HG03139 (cell line): ENCODE measurements around the gene CETN2.

Experiments
- ATAC-seq: cut with Tn5 transposase; IDR thresholded peaks from one replicate; pipeline ENCODE4 v1.9.1; 2021; ENCODE audit not compliant: unreplicated experiment

The CETN2 gene

DNA sequence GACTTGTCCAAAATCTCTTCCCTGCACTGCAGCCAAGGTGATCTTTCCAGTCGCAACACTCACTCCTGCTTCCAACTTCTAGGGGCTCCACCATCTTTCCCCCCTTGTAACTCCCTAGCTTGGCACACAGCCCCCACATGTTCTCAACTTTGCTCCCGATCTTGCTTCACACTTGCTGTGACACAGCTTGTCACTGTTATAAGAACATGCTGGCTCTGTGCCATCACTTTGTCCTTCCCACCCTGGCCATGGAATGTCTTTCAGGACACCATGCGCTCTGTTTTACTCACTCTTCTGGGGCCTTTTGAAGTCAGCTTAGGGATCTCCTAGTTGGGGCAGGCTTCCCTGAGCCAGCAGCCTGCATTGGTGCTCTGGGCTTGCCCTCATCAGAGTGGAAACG is 2.8 kb upstream of the CETN2 start:
- ATAC-seq = no peak

DNA sequence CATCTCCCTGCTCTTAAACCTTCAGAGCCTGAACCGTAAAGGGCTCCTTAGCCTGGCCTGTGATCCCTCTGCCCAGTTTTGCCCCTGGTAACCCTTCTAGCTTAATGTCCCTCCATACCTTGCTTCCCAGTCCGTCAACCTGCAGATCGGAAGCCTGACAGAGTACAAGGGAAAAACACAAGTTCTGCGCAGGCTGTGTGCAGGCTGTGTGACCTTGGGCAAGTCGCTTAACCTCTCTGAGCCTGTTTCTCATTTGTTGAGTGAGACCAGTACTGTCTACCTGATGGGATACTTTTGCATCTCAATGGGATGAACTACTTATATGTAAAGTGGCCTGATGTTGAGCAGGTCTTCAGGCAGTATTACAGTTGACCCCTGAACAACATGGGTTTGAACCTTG is 2.0 kb upstream of the CETN2 start:
- no peak for ATAC-seq

DNA sequence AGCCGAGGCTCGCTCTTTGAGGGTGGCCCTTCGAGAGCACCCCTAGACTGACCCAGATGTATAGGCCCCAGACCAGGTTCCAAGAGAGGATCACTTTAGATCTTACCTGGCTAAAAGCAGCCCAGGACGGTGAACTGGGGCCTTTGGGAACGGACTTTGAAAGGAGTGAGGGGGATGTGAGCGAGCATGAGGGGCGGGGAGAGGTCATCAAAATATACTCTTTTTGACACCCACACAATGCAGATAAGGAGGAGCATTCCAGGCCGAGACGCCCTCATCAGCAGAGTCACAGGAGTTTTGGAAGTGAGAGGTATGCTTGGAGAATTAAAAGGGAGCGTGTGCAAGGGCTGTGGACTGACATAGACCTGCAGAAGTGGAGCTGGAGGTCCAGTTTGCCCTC is 834 bp upstream of the CETN2 start:
- no peak for ATAC-seq

DNA sequence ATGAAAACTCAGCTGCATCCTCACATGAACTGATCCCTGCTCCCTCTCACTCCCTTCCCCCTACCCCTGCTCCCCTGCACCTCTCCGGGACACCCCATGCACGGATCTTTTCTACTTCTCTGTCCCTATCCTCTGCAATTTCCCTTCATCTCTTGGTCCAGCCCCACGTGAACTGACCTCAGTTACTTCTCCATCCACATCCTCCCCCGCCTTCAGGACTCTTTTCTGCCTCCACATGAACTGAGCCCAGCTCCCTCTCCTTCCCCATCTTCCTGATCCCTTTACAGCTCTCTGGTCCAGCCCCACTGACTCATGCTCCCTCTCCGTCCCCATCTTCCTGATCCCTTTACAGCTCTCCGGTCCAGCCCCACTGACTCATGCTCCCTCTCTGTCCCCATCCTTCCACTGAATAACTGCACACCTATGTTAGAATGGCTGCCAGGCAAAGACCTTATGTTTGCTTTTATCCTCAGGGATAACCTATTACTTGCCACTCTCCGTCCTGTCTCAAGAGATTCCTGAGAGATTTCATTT is 5.6 kb downstream of the CETN2 start:
- ATAC-seq = no peak

DNA sequence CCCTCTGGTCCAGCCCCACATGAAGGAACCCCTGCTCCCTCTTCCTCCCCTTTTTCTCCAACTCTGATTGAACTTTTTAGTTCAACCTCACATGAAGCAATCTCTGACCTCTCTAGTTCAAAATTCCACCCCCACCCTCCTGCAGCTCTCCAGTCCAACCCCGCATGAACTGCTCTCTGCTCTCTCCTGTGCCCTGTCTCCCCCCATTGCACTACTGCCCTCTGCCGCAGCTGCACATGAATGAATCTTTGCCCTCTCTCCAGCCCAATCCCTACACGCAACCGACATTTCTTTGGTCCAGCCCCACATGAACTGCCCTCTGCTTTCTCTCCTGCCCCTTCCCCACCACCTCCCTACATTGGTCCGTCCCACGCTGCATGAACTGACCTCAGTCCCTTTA is 6.9 kb downstream of the CETN2 start:
- ATAC-seq = no peak

DNA sequence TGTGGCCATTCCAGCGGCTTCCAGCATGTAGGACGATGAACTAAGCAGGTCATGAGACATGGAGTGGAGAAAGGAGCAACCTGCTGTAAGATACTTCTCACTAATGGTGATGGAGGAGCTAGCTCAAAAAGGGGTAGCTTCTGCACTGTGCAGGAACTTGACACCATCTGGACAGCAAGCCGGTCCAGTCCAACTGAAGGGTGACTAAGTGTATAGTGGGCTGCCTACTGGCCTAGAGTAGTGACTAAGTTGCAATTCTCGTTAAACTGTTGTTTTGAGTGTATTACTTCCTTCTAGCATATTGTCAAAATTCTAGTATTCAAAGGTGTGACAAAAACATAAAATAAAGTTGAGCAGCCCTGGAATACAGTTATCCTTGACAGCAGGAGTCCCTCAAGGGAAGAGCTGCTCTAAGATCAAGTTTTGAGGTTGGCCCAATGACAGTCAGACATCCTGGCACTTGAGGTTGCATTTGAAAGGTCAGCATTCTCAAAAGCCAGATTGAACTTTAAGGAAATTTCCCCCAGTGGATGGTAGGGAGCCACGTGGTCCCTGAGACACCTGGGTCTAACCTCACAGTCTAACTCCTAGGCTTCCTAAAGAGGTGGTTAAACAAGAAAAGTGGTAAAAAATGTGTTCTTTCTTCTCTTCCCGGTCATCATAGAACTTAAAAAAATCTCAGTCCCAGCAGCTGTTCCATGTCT is 8.0 kb downstream of the CETN2 start:
- ATAC-seq = no peak

DNA sequence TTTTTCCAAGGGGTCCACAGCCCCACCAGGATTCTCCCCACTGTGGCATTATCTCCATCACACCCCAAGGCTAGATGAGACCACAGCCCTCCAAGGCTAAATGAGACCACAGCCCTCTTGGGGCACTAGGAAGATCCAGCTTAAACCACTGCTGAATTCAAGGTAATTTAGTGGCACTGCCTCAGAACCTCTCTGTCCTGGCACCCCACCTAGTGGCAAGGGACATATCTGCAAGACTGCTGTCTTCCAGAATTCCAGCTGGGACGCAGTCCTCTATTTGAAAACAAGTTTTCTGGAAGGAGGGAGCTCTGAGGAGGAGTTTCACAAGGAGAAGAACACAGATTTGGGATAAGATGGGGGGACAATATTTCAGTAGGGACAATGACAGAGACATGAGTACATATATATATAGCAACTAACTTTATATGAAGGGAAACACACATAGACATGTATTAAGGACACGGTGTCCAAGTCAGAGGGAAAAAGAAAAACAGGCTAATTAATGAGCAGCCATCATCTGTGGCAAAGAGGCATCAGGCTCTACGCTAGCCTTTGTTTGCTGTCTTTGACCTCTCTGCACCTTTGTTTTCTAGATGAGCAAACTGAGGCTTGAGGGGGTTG is 9.3 kb downstream of the CETN2 start:
- no peak for ATAC-seq

DNA sequence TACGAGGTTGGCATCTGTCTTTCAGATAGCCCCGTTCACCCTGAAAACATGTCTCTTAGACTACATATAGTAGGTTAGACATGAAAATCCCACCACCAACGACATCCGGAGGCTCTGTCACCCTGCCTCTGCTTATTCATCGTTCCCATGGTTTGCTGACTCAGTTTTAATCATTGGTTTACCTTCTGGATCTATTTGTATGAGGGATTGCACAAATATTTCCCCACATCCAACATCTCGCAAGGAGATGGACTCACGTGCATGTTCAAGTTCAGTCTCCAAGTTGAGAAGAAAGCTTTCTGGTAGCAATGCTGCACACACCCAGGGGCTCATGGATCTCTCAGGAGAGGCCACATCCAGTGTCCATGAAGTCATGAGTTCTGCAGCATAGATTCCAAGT is 10.8 kb downstream of the CETN2 start:
- ATAC-seq = no peak

DNA sequence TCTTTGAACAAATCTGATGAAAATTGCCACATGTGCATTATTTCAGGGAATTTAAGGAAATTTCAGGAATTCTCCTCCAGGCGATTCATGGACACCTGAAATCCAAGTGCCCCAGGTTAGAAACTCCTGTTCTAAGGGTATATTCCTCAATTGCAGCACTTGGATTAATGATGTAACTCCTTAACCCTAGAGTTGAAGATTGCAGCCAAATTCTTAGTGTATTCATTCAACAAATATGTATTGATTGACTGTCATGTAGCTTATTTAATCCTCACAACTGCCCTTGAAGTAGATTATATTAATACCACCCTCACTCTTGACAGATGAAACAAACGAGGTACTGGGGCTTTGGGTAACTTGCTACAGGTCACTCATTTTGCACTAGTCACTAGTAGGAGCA is 11.3 kb downstream of the CETN2 start:
- no peak for ATAC-seq

DNA sequence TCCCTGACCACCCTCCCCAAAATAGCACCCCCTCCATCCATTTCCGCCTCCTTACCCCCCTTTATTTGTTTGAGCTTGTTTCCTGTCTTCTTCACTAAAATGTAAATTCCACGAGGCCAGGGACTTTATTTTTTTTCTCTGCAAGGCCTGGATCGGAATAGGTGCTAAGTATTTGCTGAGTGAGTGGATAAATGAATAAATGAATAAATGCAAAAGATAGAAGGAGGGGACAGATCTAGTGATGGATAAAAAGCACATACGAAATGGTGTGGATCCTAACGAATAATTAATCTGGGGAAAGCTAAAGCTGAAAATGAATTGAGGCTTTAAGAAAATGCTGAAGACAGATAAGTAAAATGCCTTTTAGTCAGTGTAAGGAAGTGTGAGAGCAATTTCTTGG is 12.2 kb downstream of the CETN2 start:
- no peak for ATAC-seq

DNA sequence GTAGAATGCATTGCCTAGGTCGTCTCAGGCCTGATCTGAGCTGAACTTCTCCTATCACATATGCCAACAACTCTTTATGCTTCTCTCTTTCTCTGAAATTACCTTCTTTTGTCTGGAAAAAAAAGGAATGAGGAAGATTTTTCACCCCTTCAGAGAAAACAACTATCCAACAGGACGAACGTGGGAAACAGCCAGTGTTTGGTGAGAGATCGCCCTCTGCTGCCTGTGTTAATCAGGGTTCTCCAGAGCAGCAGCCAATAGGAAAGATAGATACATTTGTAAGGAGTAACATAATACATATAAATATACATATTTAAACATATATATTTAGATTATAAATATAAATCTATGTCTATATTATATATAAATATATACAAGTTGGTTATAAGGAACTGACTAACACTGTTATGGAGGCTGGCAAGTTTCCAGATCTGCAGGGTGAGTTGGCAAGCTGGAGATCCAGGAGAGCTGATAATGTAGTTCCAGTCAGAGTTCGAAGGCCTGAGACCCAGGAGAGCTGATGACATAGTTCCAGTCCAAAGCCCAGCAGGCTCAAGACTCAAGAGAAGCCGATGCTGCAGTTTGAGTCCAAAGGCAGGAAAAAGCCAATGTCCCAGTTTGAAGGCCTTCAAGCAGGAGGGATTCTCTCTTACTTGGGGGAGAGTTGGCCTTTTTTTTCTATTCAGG is 13.3 kb downstream of the CETN2 start:
- ATAC-seq = no peak

DNA sequence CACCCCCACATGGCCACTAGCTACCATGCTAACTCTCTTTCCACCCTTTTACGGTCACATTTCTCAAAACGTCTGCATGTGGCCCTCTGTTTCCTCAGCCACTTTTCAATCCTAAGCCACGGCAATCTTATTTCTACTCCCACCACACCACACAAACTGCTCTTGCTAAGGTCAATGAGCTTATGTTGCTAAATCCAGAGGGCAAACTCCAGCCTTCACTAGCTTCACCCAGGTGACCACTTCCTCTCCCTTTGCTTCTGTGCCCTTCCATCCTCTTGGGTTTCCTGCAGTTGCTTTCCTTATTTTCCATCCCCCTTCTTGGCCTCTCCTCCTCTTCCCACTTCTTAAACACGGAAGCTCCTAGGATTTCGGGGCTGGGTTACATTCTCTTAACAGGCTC is 16.5 kb downstream of the CETN2 start:
- ATAC-seq = no peak

DNA sequence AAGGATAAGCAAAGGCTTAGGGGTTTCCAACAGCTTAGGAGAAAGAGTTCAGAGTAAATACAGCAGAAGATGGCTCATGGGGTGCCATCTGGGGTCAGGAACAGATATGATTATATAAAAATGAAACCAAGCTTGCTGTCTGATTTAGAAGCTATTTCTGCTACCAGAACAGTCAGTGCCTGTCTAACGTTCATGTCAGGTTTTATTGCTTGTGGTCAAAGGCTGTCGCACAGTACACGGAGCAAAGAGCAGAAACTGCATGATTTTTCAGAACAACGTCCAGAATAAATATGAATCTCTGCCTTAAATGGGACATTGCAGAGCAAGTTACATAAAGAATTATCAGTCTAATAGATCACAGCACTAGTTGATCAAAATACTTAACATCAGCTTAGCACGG is 17.4 kb downstream of the CETN2 start:
- ATAC-seq = no peak

DNA sequence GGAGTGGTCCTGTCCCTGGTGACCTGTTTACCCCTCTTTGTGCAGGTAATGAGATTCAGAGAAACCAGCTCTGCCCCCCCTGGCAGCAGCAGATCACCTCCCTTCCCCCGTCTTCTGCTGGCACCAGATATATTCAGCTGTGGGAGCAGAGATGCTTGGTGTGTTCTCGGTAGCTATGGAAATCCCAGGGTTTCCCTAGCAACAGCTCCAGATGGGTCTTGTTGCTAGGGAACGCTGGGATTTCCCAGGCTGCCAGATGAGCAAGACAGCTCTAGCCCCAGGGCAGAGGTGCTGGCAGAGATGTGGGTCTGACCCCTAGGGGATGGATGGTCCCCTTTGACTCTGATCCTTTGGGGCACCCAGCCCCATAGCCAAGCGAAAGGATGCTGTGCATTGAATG is 20.2 kb downstream of the CETN2 start:
- ATAC-seq = no peak

DNA sequence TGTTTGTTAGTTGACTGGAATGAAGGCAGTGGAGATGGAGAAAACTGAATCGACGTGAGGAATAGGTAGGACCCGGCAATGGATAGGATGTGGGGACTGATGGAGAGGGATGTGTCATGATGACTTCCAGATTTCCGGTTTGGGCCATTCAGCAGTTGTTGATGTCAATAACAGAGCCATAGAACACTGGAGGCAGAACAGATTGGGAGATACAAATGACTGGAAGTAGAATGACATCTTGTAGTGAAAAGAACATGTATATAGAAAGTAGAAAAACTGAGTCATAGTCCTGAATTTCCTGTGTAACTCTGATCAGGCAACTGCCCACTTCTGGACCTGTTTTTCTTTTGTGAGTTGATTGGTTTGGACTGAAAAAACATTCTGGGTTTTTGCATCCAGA is 24.5 kb downstream of the CETN2 start:
- ATAC-seq = no peak

DNA sequence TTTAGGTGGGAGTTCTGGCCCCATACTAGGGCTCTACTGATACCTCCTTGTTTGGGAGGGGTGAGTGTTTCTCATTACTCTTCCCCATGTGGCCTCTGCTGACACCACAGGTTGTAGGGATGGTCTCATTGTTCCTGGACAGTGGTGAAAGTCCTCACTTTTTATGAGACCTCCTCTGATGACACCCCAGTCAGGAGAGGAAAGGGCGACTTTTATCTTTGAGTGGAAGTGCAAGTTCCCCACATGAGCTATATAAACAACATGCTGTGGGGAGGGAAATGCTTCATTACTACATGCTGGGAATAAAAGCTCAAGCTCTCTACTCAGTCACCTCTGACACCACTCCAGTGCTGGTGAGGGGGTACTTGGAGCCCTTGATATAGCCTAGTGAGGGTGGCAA is 31.6 kb downstream of the CETN2 start:
- no peak for ATAC-seq

DNA sequence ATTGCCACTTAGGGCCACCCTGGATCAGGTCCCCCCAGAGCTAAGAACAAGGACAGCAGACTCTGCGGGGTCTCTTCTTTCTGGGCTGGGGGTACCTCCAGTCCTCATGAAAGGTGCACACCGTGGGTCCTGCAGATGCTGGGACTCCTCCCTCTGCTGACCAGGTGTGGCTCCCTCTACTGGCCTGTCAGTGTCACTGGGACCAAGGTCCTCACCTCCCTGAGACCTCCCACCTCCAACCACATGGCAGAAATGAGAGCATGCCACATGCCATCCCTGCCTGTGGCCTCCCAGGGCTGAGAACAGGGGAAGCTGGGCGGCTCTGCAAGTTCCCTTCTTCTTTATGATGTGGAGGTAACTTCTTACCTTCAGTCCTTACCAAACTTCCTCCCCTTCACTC is 43.5 kb downstream of the CETN2 start:
- peak; percentile 84 for ATAC-seq
